SK-N-SH (cell line): ENCODE measurements around the gene OGFOD3. TPM values are rescaled to one million over a fixed set of nuclear protein-coding genes. Genes with fewer than 3 reads are reported as not detected.

Experiments
- CTCF ChIA-PET: fragments of 300-600, 350-600 bp; formaldehyde crosslinking; extraction: SDS; loops from one replicate; lab custom pipeline; 2021; lab: Yijun Ruan, JAX
- POLR2A ChIA-PET: fragments of 350-600 bp; sonication (Branson Sonifier 250); formaldehyde crosslinking; extraction: SDS; loops from one replicate; lab custom pipeline; 2020; ENCODE audit warnings: antibody characterized with exemption, inconsistent platforms; lab: Yijun Ruan, JAX
- DNase-seq: peaks from one replicate; pipeline ENCODE4 v3.0.0; 2012
- H2AFZ ChIP-seq: fragments of 200-600 bp; sonication (generic); 2 replicates; pipeline ENCODE4 v1.8.1; 2016; ENCODE audit warnings: antibody characterized with exemption, mild to moderate bottlenecking, low read depth
- H3F3A ChIP-seq: fragments of 200-600 bp; sonication (generic); replicated peaks from 2 replicates; pipeline ENCODE3; 2016; ENCODE audit warnings: antibody characterized with exemption, mild to moderate bottlenecking; ENCODE audit not compliant: insufficient read depth
- H3K27ac ChIP-seq, 2 experiments: fragments of 200-500 bp in 1 of 2; fragments of 200-600 bp in 1 of 2; sonication (Bioruptor generic) in 1 of 2; sonication (generic), shearing (Covaris generic) in 1 of 2; 2 replicates each; pipeline versions ENCODE4 v1.5.1 to v1.6.1; 2014 to 2016; ENCODE audit warnings: low read depth in 2 of 2, inconsistent platforms in 1 of 2, low read length in 1 of 2, mild to moderate bottlenecking in 1 of 2, mixed read lengths in 1 of 2
- H3K27me3 ChIP-seq: fragments of 200-600 bp; sonication (generic), shearing (Covaris generic); 2 replicates; pipeline ENCODE4 v1.6.1; 2016; ENCODE audit warnings: mixed run types; ENCODE audit not compliant: insufficient read depth
- H3K36me3 ChIP-seq, 2 experiments: fragments of 200-500 bp in 1 of 2; fragments of 200-600 bp in 1 of 2; sonication (Bioruptor generic) in 1 of 2; sonication (generic) in 1 of 2; replicated peaks in 1 of 2; 2 replicates each; pipeline versions ENCODE3 to v1.5.1; 2014 to 2016; ENCODE audit warnings: low read length in 1 of 2, mild to moderate bottlenecking in 1 of 2; ENCODE audit not compliant: insufficient read depth in 2 of 2, control insufficient read depth in 1 of 2
- H3K4me1 ChIP-seq, 2 experiments: fragments of 200-500 bp in 1 of 2; fragments of 200-600 bp in 1 of 2; sonication (Bioruptor generic) in 1 of 2; sonication (generic), shearing (Covaris generic) in 1 of 2; 2 replicates each; pipeline versions ENCODE4 v1.5.1 to v1.6.1; 2014 to 2016; ENCODE audit warnings: low read depth in 1 of 2, low read length in 1 of 2, mixed run types in 1 of 2; ENCODE audit not compliant: insufficient read depth in 2 of 2, control insufficient read depth in 1 of 2
- H3K4me2 ChIP-seq: fragments of 200-600 bp; sonication (generic), shearing (Covaris generic); 2 replicates; pipeline ENCODE4 v1.6.1; 2017; ENCODE audit warnings: mixed run types
- H3K4me3 ChIP-seq, 2 experiments: fragments of 200-500 bp in 1 of 2; fragments of 200-600 bp in 1 of 2; sonication (Bioruptor generic) in 1 of 2; sonication (generic), shearing (Covaris generic) in 1 of 2; 2 replicates each; pipeline versions ENCODE4 v1.5.1 to v1.8.1; 2014 to 2016; ENCODE audit warnings: low read depth in 2 of 2, inconsistent platforms in 1 of 2, low read length in 1 of 2, mild to moderate bottlenecking in 1 of 2, mixed read lengths in 1 of 2, moderate library complexity in 1 of 2
- H3K79me2 ChIP-seq: fragments of 200-600 bp; sonication (generic); 2 replicates; pipeline ENCODE4 v1.8.1; 2017; ENCODE audit warnings: mild to moderate bottlenecking; ENCODE audit not compliant: insufficient read depth
- H3K9ac ChIP-seq: fragments of 200-600 bp; sonication (generic); 2 replicates; pipeline ENCODE4 v1.6.1; 2017; ENCODE audit warnings: mixed run types
- H3K9me2 ChIP-seq: fragments of 200-600 bp; sonication (generic); 2 replicates; pipeline ENCODE4 v1.6.1; 2017; ENCODE audit warnings: mixed run types
- H3K9me3 ChIP-seq: fragments of 200-600 bp; sonication (generic); 2 replicates; pipeline ENCODE4 v1.6.1; 2017; ENCODE audit warnings: mixed run types, mild to moderate bottlenecking, moderate library complexity
- H4K20me1 ChIP-seq: fragments of 200-600 bp; sonication (generic); 2 replicates; pipeline ENCODE4 v1.6.1; 2017; ENCODE audit warnings: mild to moderate bottlenecking, mixed run types; ENCODE audit not compliant: insufficient read depth
- CHD2 ChIP-seq: fragments of 150-350 bp; IDR thresholded peaks from 2 replicates; pipeline ENCODE4 v1.6.1; 2018; ENCODE audit warnings: low read length; ENCODE audit not compliant: partially characterized antibody
- ELF1 ChIP-seq: IDR thresholded peaks from 2 replicates; pipeline ENCODE4 v1.4.0; 2012
- FOSL2 ChIP-seq: IDR thresholded peaks from 2 replicates; pipeline ENCODE4 v1.4.0; 2012; ENCODE audit warnings: low read depth, mild to moderate bottlenecking, moderate library complexity, borderline replicate concordance
- GABPA ChIP-seq: IDR thresholded peaks from 2 replicates; pipeline ENCODE4 v1.4.0; 2012; ENCODE audit warnings: low read depth, mild to moderate bottlenecking
- JUND ChIP-seq: IDR thresholded peaks from 2 replicates; pipeline ENCODE4 v1.4.0; 2012
- MEF2A ChIP-seq: IDR thresholded peaks from 2 replicates; pipeline ENCODE4 v1.4.0; 2012; ENCODE audit warnings: low read depth, borderline replicate concordance
- NFIC ChIP-seq: IDR thresholded peaks from 2 replicates; pipeline ENCODE4 v1.4.0; 2012; ENCODE audit warnings: borderline replicate concordance
- NRF1 ChIP-seq: IDR thresholded peaks from 2 replicates; pipeline ENCODE4 v1.6.1; 2012; ENCODE audit warnings: low read depth, mild to moderate bottlenecking, low read length
- TAF1 ChIP-seq: IDR thresholded peaks from 2 replicates; pipeline ENCODE4 v1.6.1; 2012; ENCODE audit warnings: low read depth, mild to moderate bottlenecking, low read length, moderate library complexity, borderline replicate concordance
- TCF12 ChIP-seq: IDR thresholded peaks from 2 replicates; pipeline ENCODE4 v1.4.0; 2012
- YY1 ChIP-seq: IDR thresholded peaks from 2 replicates; pipeline ENCODE4 v1.4.0; 2012; ENCODE audit warnings: low read depth, mild to moderate bottlenecking
- ZBTB33 ChIP-seq: IDR thresholded peaks from 2 replicates; pipeline ENCODE4 v1.4.0; 2012; ENCODE audit warnings: low read depth, borderline replicate concordance
- WGBS: methylation state at CpG from one replicate; pipeline ENCODE4 v1.1.6; 2017; ENCODE audit warnings: low lambda C conversion rate; 5-methylcytosine and 5-hydroxymethylcytosine counted together
- polyA plus RNA-seq, 3 experiments: library from polyadenylated mRNA; depleted of rRNA; stranded (reverse); fragments of >200 nt; gene quantifications; 2 replicates each; pipeline ENCODE4 v1.2.3, GENCODE V29; 2012
- TF ChIP-seq, protein P1 (sequence below): fragments of 200-600 bp; sonication (generic); IDR thresholded peaks from 2 replicates; pipeline ENCODE4 v1.6.1; 2017; ENCODE audit warnings: antibody characterized with exemption, mild to moderate bottlenecking, moderate library complexity
- TF ChIP-seq, protein P2 (sequence below): fragments of 150-350 bp; IDR thresholded peaks from 2 replicates; pipeline ENCODE4 v1.6.1; 2017; ENCODE audit warnings: antibody characterized with exemption, low read length, low read depth, borderline replicate concordance
- TF ChIP-seq, protein P3 (sequence below): IDR thresholded peaks from 2 replicates; pipeline ENCODE4 v1.6.1; 2012; ENCODE audit warnings: mild to moderate bottlenecking, low read depth, low read length, moderate library complexity
- TF ChIP-seq, protein P4 (sequence below): IDR thresholded peaks from 2 replicates; pipeline ENCODE4 v1.4.0; 2012; ENCODE audit warnings: low read depth, borderline replicate concordance
- TF ChIP-seq, protein P5 (sequence below): fragments of 150-350 bp; IDR thresholded peaks from 2 replicates; pipeline ENCODE4 v1.6.1; 2016; ENCODE audit warnings: mild to moderate bottlenecking, low read depth, low read length

The OGFOD3 gene
- polyA plus RNA-seq, 1 of the 3 experiments (the other 2 are of a cell fraction): 68.2 TPM

DNA sequence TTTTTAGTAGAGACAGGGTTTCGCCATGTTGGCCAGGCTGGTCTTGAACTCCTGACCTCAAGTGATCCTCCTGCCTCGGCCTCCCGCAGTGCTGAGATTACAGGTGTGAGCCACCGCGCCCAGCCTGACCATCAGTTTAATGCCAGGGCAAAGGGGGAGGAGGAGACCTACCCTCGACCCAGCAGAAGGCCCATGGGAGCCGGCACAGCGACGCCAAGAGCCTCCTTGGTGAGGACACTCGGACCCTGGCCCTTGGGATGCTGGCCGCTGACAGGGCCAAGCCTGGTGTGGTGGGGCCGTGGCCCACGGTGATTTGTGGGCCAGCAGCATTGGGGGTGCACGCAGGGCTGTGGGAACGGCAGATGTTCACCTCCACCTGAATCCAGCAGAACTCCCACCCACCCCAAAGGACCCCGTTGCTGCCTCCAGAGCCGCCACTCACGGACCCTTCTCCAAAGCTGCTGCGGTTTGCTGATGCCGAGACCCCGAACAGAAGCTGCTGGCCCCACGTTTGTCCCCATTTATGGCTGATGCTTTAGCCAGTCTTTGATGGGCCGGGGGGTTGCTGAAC lies 26.8 kb downstream of the OGFOD3 start:
- no peak overlapping the region for H3K4me2 ChIP-seq
- H3K4me3 ChIP-seq: no peak overlapping the region
- H3K9me3 ChIP-seq: no peaks in the 10 kb centered on the region
- DNase-seq: no peak
- H3K27me3 ChIP-seq: no peaks in the 10 kb centered on the region
- TF ChIP-seq, protein P1, sequence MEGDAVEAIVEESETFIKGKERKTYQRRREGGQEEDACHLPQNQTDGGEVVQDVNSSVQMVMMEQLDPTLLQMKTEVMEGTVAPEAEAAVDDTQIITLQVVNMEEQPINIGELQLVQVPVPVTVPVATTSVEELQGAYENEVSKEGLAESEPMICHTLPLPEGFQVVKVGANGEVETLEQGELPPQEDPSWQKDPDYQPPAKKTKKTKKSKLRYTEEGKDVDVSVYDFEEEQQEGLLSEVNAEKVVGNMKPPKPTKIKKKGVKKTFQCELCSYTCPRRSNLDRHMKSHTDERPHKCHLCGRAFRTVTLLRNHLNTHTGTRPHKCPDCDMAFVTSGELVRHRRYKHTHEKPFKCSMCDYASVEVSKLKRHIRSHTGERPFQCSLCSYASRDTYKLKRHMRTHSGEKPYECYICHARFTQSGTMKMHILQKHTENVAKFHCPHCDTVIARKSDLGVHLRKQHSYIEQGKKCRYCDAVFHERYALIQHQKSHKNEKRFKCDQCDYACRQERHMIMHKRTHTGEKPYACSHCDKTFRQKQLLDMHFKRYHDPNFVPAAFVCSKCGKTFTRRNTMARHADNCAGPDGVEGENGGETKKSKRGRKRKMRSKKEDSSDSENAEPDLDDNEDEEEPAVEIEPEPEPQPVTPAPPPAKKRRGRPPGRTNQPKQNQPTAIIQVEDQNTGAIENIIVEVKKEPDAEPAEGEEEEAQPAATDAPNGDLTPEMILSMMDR: no peak
- no peak for TF ChIP-seq CHD2
- no peak for TF ChIP-seq MEF2A
- no peak for TF ChIP-seq GABPA
- TF ChIP-seq YY1: no peak
- TF ChIP-seq FOSL2: no peak
- no peak for TF ChIP-seq ELF1
- no peak for TF ChIP-seq TCF12
- no peak for TF ChIP-seq TAF1
- no peak for TF ChIP-seq ZBTB33
- TF ChIP-seq JUND: no peak
- TF ChIP-seq, protein P2, sequence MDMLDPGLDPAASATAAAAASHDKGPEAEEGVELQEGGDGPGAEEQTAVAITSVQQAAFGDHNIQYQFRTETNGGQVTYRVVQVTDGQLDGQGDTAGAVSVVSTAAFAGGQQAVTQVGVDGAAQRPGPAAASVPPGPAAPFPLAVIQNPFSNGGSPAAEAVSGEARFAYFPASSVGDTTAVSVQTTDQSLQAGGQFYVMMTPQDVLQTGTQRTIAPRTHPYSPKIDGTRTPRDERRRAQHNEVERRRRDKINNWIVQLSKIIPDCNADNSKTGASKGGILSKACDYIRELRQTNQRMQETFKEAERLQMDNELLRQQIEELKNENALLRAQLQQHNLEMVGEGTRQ: no peak
- TF ChIP-seq, protein P3, sequence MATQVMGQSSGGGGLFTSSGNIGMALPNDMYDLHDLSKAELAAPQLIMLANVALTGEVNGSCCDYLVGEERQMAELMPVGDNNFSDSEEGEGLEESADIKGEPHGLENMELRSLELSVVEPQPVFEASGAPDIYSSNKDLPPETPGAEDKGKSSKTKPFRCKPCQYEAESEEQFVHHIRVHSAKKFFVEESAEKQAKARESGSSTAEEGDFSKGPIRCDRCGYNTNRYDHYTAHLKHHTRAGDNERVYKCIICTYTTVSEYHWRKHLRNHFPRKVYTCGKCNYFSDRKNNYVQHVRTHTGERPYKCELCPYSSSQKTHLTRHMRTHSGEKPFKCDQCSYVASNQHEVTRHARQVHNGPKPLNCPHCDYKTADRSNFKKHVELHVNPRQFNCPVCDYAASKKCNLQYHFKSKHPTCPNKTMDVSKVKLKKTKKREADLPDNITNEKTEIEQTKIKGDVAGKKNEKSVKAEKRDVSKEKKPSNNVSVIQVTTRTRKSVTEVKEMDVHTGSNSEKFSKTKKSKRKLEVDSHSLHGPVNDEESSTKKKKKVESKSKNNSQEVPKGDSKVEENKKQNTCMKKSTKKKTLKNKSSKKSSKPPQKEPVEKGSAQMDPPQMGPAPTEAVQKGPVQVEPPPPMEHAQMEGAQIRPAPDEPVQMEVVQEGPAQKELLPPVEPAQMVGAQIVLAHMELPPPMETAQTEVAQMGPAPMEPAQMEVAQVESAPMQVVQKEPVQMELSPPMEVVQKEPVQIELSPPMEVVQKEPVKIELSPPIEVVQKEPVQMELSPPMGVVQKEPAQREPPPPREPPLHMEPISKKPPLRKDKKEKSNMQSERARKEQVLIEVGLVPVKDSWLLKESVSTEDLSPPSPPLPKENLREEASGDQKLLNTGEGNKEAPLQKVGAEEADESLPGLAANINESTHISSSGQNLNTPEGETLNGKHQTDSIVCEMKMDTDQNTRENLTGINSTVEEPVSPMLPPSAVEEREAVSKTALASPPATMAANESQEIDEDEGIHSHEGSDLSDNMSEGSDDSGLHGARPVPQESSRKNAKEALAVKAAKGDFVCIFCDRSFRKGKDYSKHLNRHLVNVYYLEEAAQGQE: no peak
- no peak for TF ChIP-seq NFIC
- TF ChIP-seq, protein P4, sequence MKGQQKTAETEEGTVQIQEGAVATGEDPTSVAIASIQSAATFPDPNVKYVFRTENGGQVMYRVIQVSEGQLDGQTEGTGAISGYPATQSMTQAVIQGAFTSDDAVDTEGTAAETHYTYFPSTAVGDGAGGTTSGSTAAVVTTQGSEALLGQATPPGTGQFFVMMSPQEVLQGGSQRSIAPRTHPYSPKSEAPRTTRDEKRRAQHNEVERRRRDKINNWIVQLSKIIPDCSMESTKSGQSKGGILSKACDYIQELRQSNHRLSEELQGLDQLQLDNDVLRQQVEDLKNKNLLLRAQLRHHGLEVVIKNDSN: no peak
- TF ChIP-seq NRF1: no peak
- TF ChIP-seq, protein P5, sequence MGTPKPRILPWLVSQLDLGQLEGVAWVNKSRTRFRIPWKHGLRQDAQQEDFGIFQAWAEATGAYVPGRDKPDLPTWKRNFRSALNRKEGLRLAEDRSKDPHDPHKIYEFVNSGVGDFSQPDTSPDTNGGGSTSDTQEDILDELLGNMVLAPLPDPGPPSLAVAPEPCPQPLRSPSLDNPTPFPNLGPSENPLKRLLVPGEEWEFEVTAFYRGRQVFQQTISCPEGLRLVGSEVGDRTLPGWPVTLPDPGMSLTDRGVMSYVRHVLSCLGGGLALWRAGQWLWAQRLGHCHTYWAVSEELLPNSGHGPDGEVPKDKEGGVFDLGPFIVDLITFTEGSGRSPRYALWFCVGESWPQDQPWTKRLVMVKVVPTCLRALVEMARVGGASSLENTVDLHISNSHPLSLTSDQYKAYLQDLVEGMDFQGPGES: no peak
- H4K20me1 ChIP-seq: peaks cover 2% of the 10 kb centered on the region; the same call in 1 of the 2 replicates
- H3K27ac ChIP-seq: no peak overlapping the region
- H3K9ac ChIP-seq: no peak overlapping the region
- ChIA-PET POLR2A (no interaction called here), CTCF (interaction anchor here (1.5 kb wide), 1 partner anchor 163 kb away, joined by 3 read pairs; no protein-coding TSS in a partner anchor)
- H3K4me1 ChIP-seq: peaks cover 0 to 20% of the 10 kb centered on the region in 2 experiments; a peak in 1 of 4 replicates
- H2AFZ ChIP-seq: no peak overlapping the region
- H3K36me3 ChIP-seq: peaks cover 0 to 2% of the 10 kb centered on the region in 2 experiments
- peaks cover 5% of the 10 kb centered on the region for H3F3A ChIP-seq
- no peaks in the 10 kb centered on the region for H3K9me2 ChIP-seq
- no peaks in the 10 kb centered on the region for H3K79me2 ChIP-seq
- WGBS: 92% methylated on average over 18 of the region's 23 CpGs
